Astrocyte of the cerebellum (primary cell): ENCODE data around the gene NT5C3B.

ENCODE experiments used
- DNase-seq: peaks from one replicate; pipeline ENCODE4 v3.0.0-alpha.2; 2011; ENCODE audit warnings: low read depth
- H3K4me3 ChIP-seq: 2 replicates; pipeline ENCODE4 v1.5.1; 2011; ENCODE audit warnings: mild to moderate bottlenecking, low read depth, low read length, moderate library complexity
- CTCF ChIP-seq: IDR thresholded peaks from 2 replicates; pipeline ENCODE4 v1.5.1; 2012; ENCODE audit warnings: low read length, low read depth, moderate library complexity, mild to moderate bottlenecking; ENCODE audit errors: missing control alignments
- in situ Hi-C: cut with HindIII; loops from 2 replicates; pipeline ENCODE4 v1.10.0; 2017; ENCODE audit warnings: low sequenced_read_pairs

The NT5C3B gene

GRCh38 chr17:41797377-41797776 lies 38.7 kb downstream of the NT5C3B start:
- no peak overlapping the region for H3K4me3 ChIP-seq
- DNase-seq = no peak
- in situ Hi-C loops = no loop called here
- no peak for TF ChIP-seq CTCF

- in situ Hi-C loops = no loop called here
Measured at GRCh38 chr17:41796121-41796895, 39.7 kb downstream of the NT5C3B start.

GRCh38 chr17:41794540-41794975 lies 41.5 kb downstream of the NT5C3B start:
- in situ Hi-C loops = no loop called here
- no peak overlapping the region for H3K4me3 ChIP-seq
- no peak for TF ChIP-seq CTCF
- DNase-seq = no peak

More at GRCh38 chr17:41796121-41796895, 39.7 kb downstream of the NT5C3B start:
- TF ChIP-seq CTCF = no peak
- no peak overlapping the region for H3K4me3 ChIP-seq
- no peak for DNase-seq

- TF ChIP-seq CTCF = no peak
- no peak overlapping the region for H3K4me3 ChIP-seq
- no peak for DNase-seq
- in situ Hi-C loops = no loop called here
Measured at GRCh38 chr17:41793784-41794539, 42.1 kb downstream of the NT5C3B start.

- H3K4me3 ChIP-seq = no peak overlapping the region
- in situ Hi-C loops = no loop called here
- DNase-seq = no peak
- no peak for TF ChIP-seq CTCF
Measured at GRCh38 chr17:41792845-41793783, 42.9 kb downstream of the NT5C3B start.

GRCh38 chr17:41787021-41787418 lies 49.0 kb downstream of the NT5C3B start:
- no peak for DNase-seq
- in situ Hi-C loops = no loop called here
- no peak overlapping the region for H3K4me3 ChIP-seq
- no peak for TF ChIP-seq CTCF
